ENCODE data around the gene NCOA3. TPM values are rescaled to one million over a fixed set of nuclear protein-coding genes. Genes with fewer than 3 reads are reported as not detected.

NCOA3 gene
- polyA plus RNA-seq, 1 donor, result 15.9 TPM

- no peak for DNase-seq
Observed at GRCh38 chr20:47600967-47601547, 99.4 kb downstream of the NCOA3 start.

GRCh38 chr20:47603260-47603659, 101.6 kb downstream of the NCOA3 start:
- DNase-seq, result no peak

DNA sequence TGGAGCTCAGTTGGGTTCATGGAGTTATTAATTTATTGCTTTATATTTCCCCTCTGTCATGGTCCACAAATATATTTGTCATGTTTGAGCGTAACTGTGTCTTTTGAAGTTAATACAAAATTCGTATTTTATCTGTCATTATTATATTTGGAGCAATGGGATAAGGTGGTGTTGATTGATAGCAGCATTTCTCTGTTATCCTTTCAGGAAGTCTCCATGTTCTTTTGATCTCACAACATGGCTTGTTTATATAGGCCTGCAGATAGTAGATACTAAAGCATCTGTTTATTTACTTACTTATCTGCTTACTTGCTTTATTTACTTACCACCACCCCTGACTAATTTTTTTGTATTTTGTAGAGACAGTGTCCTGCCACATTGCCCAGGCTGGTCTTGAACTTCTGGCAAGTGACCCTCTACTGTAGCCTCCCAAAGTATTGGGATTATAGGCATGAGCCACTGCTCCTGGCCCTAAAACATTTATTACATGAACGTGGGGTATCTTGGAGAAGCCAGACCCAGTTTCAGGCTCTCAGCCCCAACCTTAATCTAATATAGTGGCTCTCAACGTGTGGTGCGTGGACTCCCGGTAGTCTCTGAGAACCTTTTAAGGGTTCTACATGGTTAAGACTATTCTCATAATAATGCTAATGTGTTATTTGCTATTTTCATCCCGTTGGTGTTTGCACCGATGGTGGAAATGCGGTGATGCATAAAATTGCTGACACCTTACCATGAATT, 104.2 kb downstream of the NCOA3 start:
- DNase-seq, result no peak

DNA sequence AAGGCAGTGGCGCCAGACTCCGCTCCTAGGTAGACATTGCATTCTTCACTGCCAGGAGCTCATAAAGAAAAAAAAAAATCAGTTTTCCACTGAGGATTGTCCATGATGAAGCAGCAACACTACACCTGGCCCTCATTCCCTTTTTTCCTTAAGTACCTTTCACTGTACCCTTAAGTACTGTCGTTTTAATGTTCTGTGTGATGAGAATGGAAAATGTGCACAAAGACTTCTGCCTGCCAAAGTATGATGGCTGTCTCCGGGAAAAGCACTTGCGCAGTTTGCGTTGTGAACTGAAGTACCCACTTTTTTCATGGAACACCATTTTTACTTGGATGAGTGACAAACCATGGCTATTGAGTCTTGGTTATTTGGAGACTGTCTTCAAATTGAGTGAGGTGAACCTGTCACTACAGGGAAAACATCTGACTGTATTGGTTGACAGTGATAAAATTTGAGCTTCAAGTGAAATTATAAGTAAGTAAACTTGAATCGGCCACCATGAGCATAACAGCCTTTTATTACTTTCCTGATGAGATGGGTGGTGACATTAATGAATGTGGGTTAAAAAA, 104.8 kb downstream of the NCOA3 start:
- DNase-seq, result no peak

DNA sequence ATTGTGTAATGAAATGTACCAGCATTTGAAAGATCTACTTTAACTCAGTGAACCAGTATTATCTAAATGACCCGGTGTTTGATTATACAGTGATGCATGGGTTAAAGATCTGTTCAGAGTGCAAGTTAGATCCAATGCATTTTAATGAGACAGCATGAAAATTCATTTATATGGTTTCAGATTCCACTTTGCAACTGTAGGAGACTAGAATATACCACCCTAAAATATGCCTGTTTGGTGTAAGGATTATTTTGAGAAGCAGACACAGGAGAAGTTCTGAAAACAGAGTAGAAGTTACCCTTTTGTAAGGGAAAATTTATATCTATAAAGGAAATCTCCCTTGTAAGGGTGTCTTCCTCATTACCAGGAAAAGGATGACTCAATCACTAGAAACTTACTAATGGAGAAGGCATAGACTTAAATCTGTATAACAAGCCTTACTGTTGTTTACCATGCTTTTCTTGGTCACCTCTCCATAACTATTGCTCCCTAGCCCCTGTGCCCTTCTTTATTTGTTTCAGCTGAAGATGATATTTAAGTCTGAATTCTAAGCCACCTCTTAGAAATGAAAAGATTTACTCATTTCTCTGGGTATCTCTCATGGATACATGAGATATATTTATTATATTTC, 105.4 kb downstream of the NCOA3 start:
- DNase-seq, result no peak

DNA sequence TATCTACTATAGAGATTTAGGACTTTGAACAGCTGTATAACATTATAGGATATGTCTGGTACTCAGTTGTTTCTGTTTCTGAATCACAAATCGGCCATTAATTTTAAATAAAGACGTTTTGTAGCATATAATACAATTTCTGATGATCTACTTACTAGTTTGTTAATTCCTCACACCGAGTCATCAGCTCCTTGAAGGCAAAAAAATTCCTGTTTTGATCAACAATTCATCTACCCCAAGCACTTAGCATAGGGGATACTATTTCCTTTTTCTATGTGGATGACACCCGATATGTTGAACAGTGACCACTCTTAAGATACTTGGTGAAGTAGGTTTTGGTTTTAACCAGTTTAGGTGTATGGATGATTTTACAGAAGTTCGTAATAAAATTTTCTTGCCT, 107.3 kb downstream of the NCOA3 start:
- no peak for DNase-seq

DNA sequence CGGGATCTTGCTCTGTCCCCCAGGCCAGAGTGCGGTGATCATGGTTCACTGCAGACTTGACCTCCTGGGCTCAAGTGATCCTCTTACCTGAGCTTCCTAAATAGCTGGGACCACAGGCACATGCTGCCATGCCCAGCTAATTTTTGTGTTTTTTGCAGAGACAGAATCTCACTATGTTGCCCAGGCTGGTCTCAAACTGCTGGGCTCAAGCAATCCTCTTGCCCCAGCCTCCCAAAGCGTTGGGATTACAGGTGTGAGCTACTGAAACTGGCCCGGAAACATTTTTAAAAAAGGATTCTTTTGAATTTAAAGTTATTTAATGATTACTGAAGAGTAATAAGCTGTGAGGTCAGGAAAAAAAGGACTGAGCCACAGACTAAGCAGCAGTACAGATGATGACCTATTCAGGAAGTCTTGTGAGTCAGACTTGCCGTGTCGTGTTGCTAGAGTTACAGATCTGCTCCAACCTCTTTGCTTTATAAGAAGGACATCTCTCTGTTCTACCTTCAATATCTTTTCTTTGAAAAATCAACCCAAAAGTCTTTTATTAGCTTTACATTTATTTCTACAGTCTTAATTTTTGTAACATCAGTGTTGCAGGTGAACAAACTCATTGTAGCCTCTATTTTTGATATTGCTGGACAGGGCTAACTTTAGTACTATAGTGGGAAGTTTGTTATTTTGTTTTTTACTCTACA, 108.7 kb downstream of the NCOA3 start:
- peak; percentile 60 for DNase-seq

GRCh38 chr20:47610945-47611250, 109.2 kb downstream of the NCOA3 start:
- no peak for DNase-seq

GRCh38 chr20:47611785-47612184, 110.1 kb downstream of the NCOA3 start:
- DNase-seq, result no peak

DNA sequence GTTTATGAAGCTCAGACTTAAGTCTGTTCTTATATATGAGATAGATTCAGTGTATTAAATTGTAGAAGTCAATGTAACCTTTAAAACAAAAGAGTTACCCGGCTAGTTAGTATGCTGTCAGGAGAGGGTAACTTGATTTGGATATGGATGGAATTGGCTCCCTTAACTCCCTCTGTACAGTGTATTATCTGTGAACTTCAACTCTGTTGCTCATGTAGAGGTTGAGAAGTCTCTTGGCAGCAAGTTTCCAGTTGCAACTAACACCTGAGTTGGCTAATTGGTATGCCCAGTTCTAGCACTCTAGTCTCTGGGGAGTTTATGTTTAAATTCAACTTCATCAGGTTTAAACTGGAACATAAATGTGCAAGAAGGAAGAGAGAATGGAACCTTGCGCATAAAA, 111.0 kb downstream of the NCOA3 start:
- DNase-seq, result no peak

DNA sequence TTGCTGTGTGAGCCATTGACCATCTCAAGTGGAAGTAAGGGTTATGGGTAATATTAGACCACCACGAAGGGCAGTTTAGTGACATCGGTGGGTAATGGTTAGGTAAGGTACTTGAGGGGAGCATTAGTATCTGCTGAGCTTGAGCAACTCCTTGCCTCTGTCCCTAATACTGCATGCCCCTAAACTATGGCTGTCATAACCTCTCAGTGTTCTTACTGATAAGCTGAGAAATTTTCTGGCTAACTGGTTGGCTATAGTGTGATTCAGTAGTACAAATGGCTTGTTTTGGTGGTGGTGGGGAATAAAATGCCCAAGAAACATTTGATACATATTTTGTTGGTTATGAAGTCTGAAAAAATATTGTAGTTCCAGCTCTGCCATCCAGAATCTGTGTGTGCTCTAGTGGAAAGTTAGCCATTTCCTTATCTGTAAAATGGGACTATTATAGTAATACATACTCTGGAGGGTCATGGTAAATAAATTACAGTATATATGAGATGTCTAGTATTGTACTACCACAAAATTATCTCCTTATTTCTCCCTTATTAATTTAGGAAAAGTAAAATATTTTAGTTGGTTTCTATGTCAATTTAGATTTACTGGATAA, 113.1 kb downstream of the NCOA3 start:
- no peak for DNase-seq

DNA sequence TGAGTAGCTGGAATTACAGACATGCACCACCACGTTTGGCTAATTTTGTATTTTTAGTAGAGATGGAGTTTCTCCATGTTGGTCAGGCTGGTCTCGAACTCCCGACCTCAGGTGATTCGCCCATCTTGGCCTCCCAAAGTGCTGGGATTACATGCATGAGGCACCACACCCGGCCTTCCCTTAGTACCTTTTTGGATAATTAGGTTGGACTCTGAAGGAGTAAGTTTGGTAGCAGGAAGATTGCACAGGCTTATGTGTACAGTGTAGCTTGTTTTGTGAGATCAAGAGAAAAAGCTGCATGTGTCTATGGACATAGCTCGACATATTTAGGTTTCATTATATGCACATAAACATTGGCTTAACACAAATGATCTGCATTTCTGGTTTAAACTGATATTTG, 116.8 kb downstream of the NCOA3 start:
- no peak for DNase-seq

DNA sequence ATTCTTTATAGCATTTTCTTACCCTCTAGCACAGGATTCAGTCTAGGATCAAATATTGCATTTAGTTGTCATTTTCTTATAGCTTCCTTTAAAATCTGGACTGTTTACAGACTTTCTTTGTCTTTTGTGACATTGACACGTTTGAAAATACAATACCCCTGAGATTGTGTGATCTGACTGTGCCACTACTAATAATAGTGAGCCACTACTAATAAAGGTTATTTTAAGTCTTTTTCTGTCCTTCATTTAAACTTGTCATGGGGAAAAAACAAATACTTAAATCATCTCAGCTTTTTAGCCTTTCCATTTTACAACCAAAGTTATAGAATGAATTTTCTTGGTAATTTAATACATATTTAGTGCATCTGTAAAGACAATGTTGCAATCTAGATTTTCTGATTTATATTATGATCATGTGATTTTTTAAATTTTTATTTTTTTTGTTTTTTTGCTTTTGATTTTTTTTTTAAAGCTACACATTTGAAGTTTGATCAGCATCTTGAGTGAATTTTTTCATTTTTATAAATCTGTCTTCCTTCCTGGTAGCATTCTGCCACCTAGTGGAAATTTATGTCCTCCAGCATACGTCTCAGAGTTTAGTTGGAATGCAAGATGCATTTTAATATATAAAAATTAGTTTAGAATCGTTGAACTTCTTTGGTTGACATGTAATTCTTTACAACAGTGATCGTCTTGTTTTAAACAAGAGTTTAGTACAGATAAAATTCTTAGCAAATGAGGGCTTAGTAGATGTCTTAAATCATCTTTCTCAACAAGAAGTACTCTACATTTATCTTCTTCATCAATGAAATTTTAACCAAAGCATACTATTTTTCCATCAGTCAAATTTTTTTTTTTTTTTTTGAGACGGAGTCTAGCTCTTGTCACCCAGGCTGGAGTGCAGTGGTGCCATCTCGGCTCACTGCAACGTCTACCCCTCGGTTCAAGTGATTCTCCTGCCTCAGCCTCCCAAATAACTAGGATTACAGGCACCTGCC, 119.4 kb downstream of the NCOA3 start:
- DNase-seq, result peak; percentile 41

GRCh38 chr20:47622118-47622665, 120.5 kb downstream of the NCOA3 start:
- DNase-seq, result no peak

GRCh38 chr20:47623206-47623605, 121.5 kb downstream of the NCOA3 start:
- DNase-seq, result no peak

DNA sequence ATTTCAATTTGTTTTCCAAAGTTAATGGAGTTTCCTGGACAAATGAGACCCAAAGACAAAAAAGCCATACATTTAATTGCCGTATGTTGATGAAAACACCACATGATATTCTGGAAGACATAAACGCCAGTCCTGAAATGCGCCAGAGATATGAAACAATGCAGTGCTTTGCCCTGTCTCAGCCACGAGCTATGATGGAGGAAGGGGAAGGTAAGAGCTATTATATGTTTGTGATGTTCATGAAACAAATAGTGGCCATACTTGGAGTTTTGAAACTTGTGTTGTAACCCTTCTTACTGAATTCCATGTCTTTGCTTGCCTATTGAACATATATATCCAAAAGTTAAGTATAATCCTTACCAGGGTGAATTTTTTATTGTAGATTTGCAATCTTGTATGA, 125.9 kb downstream of the NCOA3 start:
- DNase-seq, result no peak

DNA sequence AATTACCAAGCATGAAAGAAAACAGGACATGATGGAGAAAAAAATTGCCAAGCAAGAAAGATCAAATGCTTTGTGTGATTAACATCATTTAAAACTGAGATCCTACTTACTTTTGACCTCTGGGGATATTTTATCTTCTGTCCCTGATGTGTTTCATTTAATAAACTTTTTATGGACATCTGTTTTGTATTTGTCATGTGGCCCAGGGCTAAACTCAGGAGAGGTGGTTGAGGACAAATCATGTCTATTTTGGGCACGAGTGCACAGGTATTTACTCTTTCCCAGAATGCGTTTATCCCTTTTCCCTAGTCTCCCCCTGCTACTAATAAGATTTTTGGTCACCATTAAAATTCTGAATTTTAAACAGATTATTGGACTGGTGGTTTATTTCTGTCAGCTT, 128.2 kb downstream of the NCOA3 start:
- DNase-seq, result no peak

DNA sequence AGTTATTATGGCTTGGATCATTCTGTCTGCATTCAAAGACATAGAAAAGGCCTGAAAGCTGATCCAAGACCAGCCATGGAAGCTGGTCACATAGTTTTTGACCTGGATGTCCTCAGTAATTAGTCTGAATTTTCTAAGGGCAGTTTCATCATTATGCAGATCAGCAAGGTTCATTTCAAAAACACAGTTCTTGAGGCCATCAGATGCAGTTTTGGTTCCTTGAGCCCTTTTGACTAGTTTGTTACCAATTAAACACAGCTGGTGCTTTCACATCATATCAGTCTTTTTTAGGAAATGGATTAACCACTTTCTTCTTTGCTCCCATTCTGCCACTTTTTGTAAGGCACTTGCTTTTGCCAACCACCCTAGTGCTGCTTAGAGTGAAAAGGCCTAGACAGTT, 129.4 kb downstream of the NCOA3 start:
- no peak for DNase-seq

DNA sequence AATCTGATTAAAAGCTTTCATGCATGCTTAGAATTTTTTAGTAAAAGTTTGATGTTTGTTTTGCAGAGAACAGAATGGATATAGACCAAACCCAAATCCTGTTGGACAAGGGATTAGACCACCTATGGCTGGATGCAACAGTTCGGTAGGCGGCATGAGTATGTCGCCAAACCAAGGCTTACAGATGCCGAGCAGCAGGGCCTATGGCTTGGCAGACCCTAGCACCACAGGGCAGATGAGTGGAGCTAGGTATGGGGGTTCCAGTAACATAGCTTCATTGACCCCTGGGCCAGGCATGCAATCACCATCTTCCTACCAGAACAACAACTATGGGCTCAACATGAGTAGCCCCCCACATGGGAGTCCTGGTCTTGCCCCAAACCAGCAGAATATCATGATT, 133.6 kb downstream of the NCOA3 start:
- no peak for DNase-seq

DNA sequence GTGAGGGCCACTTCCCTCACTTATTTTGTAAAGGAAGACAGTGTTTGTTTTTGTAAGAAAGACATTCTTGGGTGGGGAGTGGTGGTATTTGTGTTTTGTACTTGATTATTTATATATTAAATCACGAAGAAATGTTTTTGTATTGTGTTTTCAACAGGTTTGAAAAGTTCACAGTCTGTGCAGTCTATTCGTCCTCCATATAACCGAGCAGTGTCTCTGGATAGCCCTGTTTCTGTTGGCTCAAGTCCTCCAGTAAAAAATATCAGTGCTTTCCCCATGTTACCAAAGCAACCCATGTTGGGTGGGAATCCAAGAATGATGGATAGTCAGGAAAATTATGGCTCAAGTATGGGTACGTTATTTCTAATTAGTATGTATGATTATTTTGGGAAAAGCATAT, 137.2 kb downstream of the NCOA3 start:
- no peak for DNase-seq

DNA sequence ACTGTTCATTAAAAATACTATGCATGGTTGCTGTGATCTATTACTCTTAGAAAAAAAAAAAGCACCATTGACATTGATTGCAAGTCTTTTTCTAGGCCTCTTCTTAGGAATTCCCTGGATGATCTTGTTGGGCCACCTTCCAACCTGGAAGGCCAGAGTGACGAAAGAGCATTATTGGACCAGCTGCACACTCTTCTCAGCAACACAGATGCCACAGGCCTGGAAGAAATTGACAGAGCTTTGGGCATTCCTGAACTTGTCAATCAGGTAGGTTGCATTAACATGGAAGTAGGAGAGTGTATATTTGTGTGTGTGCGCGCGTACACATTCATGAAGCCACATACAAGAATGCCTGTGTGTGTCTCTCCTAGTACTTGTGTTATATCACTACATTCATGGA, 140.4 kb downstream of the NCOA3 start:
- no peak for DNase-seq

All from hindlimb muscle (tissue), 1 donor.